Endothelial cell (in vitro differentiated cells): ENCODE results near the gene NXT1. TPM values are rescaled to one million over a fixed set of nuclear protein-coding genes. Genes with fewer than 3 reads are reported as not detected.

Source experiments
- DNase-seq: peaks from one replicate; pipeline ENCODE4 v3.0.0; 2021; ENCODE audit warnings: low spot score
- H3K27ac Mint-ChIP-seq: one replicate; pipeline ENCODE4 v1.8.0; 2021; ENCODE audit warnings: mixed read lengths, inconsistent platforms; ENCODE audit not compliant: unreplicated experiment
- H3K27me3 Mint-ChIP-seq: one replicate; pipeline ENCODE4 v1.8.0; 2021; ENCODE audit warnings: mild to moderate bottlenecking, moderate library complexity, mixed read lengths, inconsistent platforms; ENCODE audit not compliant: unreplicated experiment
- H3K36me3 Mint-ChIP-seq: one replicate; pipeline ENCODE4 v1.8.0; 2021; ENCODE audit warnings: mild to moderate bottlenecking, low read depth, mixed read lengths, inconsistent platforms; ENCODE audit not compliant: unreplicated experiment
- H3K4me1 Mint-ChIP-seq: one replicate; pipeline ENCODE4 v1.8.0; 2021; ENCODE audit warnings: mild to moderate bottlenecking, mixed read lengths, inconsistent platforms; ENCODE audit not compliant: unreplicated experiment
- H3K4me3 Mint-ChIP-seq: one replicate; pipeline ENCODE4 v1.8.0; 2021; ENCODE audit warnings: mild to moderate bottlenecking, mixed read lengths, inconsistent platforms; ENCODE audit not compliant: unreplicated experiment
- H3K9me3 Mint-ChIP-seq: one replicate; pipeline ENCODE4 v1.8.0; 2021; ENCODE audit warnings: mixed read lengths, inconsistent platforms; ENCODE audit not compliant: unreplicated experiment
- CTCF ChIP-seq: fragments of 200-600 bp; sonication (generic); IDR thresholded peaks from one replicate; pipeline ENCODE4 v1.5.0; 2021; ENCODE audit warnings: antibody characterized with exemption; ENCODE audit not compliant: unreplicated experiment
- total RNA-seq: library from RNA; stranded (reverse); fragmentation: NEBNext Ultra II Directional; extraction: Animal tissue kit (Norgen Biotek cat#: 25700); gene quantifications from one replicate; pipeline ENCODE4 v1.2.1, GENCODE V29; 2021; ENCODE audit not compliant: unreplicated experiment

NXT1 gene
- total RNA-seq, 1 donor from 2014 or later: 24.5 TPM

DNA sequence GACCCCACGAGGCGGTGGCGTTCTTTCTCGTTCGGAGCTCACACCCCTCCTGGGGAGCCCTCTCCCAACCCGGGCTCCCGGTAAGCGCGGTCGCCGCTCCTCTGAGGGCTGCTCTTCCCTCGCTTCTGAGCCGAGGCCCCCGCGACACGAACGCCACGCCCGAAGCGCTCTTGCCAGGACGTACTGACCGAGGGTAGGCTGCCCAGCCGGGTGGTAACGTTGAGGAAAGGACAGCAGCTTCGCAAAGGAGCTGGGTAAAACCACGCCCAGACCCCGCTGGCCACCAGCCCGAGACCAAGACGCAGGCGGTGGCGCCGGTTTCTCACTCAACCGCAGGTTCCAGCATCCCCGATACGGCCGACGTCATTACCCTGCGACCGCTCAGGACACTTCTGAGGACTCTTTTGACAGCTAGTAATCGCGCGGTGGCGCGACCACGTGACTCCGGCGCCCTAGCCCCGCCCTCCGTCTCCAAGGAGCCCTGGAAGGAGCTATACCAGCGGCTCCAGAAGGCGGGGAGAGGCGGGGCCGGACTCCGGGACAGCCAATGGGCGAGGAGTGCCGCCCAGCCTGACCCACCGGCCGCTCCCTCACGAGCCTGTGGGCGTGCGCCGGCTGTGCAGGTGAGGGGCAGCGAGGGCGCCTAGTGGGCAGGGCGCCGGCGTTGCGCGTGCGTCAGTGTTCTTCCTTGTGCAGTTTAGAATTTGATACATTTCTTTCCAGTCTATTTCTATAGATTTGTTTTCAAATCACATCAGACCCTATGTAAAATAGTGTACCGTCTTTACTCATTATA lies 7.4 kb downstream of the NXT1 start:
- TF ChIP-seq CTCF: no peak
- H3K36me3 Mint-ChIP-seq: peaks cover 12% of the 10 kb centered on the region
- peak overlapping the region; percentile 86 for H3K27ac Mint-ChIP-seq
- H3K27me3 Mint-ChIP-seq: peaks cover 3% of the 10 kb centered on the region
- H3K4me3 Mint-ChIP-seq: peak overlapping the region; percentile 91
- no peaks in the 10 kb centered on the region for H3K9me3 Mint-ChIP-seq
- DNase-seq: peak; percentile 100
- H3K4me1 Mint-ChIP-seq: peaks cover 10% of the 10 kb centered on the region

GRCh38 chr20:23358563-23358906 lies 7.9 kb downstream of the NXT1 start:
- H3K27ac Mint-ChIP-seq: peak overlapping the region; percentile 48
- peaks cover 15% of the 10 kb centered on the region for H3K36me3 Mint-ChIP-seq
- H3K9me3 Mint-ChIP-seq: no peaks in the 10 kb centered on the region
- peaks cover 8% of the 10 kb centered on the region for H3K27me3 Mint-ChIP-seq
- DNase-seq: no peak
- peaks cover 16% of the 10 kb centered on the region for H3K4me1 Mint-ChIP-seq
- no peak for TF ChIP-seq CTCF
- peak overlapping the region; percentile 62 for H3K4me3 Mint-ChIP-seq

GRCh38 chr20:23358923-23359593 lies 8.5 kb downstream of the NXT1 start:
- no peak for DNase-seq
- Mint-ChIP-seq H3K27ac (peak overlapping the region; percentile 42), H3K4me3 (no peak overlapping the region), H3K4me1 (peaks cover 17% of the 10 kb centered on the region), H3K9me3 (no peaks in the 10 kb centered on the region), H3K27me3 (peaks cover 9% of the 10 kb centered on the region), H3K36me3 (peaks cover 14% of the 10 kb centered on the region)
- no peak for TF ChIP-seq CTCF

GRCh38 chr20:23360531-23360930 lies 9.9 kb downstream of the NXT1 start:
- H3K36me3 Mint-ChIP-seq: peaks cover 19% of the 10 kb centered on the region
- no peak for TF ChIP-seq CTCF
- H3K9me3 Mint-ChIP-seq: no peaks in the 10 kb centered on the region
- H3K4me3 Mint-ChIP-seq: peak overlapping the region; percentile 93
- peaks cover 24% of the 10 kb centered on the region for H3K4me1 Mint-ChIP-seq
- no peak for DNase-seq
- peaks cover 9% of the 10 kb centered on the region for H3K27me3 Mint-ChIP-seq
- H3K27ac Mint-ChIP-seq: peak overlapping the region; percentile 98

DNA sequence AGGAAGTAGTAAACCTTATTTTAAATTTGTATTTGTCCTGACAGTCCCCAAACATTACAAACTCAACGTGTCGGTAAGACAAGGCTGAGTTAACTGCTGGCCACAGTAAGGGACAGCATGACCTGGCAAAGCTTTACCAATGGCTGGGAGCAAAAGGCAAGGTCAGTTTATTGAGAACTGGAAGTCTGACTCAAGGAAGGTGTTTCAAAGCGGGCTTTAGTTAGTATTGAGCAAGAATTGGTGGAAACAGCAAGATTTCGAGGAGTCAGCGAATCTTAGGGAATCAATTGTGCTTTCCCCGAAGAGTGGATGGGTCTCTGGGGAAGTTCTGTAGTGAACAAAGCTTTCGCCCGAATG lies 10.5 kb downstream of the NXT1 start:
- Mint-ChIP-seq H3K4me3 (peak overlapping the region; percentile 93), H3K36me3 (peaks cover 22% of the 10 kb centered on the region), H3K27me3 (peaks cover 11% of the 10 kb centered on the region), H3K27ac (peak overlapping the region; percentile 98), H3K9me3 (no peaks in the 10 kb centered on the region), H3K4me1 (peaks cover 21% of the 10 kb centered on the region)
- no peak for TF ChIP-seq CTCF
- DNase-seq: no peak
